ENCODE data around the gene CCR7.

The CCR7 gene

DNA sequence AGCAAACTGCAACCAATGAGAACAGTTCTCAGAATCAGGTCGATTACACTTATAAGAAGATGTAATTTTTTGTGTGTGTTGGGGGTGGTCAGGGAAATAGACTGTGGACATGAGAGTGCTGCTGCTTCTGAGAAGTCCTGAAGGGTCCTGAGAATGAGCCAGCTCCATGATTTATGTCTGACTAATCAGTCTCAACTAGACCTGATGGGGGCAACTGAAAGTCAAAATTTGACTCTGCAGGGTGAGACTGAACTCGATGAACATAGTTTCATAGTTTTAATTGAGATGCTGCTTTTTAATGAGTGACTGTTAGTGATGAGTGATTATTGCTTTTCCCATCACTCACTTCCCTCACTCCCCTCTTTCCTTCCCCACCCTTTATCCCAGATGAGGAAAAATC, 45.1 kb upstream of the CCR7 start:
- POLR2A ChIA-PET: no interaction called here
- TF ChIP-seq CTCF (IDR thresholded peaks at IDR 0.05; ENCODE audit: insufficient read depth, low read length, missing control alignments): no peak
- CTCF ChIA-PET: interaction anchor here (1.0 to 1.5 kb wide), 2 partner anchors 9 to 1054 kb away, joined by 3 to 10 read pairs; no protein-coding TSS in a partner anchor
- DNase-seq (ENCODE audit: low read depth, low spot score): no peak
- H3K4me3 ChIP-seq (ENCODE audit: low read depth, low read length): no peak overlapping the region

DNA sequence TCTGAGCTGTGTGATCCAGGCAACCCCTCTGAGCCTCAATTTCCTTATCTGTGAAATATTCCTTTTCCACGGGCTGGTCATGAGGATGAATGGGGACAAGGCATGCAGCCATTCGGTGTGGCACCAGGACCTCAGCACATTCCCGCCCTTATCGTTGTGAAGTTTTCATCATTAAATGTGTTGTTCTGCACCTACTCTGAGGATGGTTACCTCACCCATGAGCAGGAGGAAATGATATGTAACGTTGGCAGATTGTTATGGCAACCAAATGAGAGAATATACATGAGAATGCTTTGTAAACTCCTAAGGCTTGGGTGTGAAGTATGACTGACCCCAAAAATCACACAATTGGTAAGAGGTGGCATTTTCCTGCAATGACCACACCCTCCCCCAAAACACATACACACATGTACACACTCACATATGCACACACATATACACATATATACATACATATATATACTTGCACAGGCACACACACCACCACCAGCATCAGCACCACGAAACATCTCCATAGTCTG, 42.8 kb upstream of the CCR7 start:
- no peak for TF ChIP-seq CTCF (IDR thresholded peaks at IDR 0.05; ENCODE audit: insufficient read depth, low read length, missing control alignments)
- DNase-seq (ENCODE audit: low read depth, low spot score): no peak
- no peak overlapping the region for H3K4me3 ChIP-seq (ENCODE audit: low read depth, low read length)
- POLR2A ChIA-PET: no interaction called here
- CTCF ChIA-PET: interaction anchor here (1.1 kb wide), 1 partner anchor 11 kb away, joined by 5 read pairs; no protein-coding TSS in a partner anchor

DNA sequence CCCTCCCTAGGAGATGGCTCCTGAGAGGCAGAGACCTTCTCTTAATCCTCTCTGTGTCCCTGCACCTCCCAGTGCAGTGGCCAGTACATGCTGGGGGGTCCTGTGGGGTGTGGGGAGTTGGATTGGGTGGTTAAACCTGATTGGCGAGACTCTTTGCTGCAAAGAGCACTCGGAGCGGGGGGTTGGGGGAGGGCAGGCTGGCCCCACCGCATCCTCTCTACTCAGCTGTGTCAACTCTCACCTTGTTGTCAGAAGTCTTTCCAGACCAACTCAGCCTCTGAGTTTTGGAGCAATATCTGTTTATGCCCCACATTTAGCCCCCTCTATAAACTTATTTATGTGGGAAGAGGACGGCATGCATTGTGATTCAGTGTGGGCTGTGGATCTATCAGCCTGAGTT, 42.4 kb upstream of the CCR7 start:
- no peak for TF ChIP-seq CTCF (IDR thresholded peaks at IDR 0.05; ENCODE audit: insufficient read depth, low read length, missing control alignments)
- CTCF ChIA-PET: interaction anchor here (1.0 to 1.1 kb wide), 2 partner anchors 8 to 12 kb away, joined by 3 to 5 read pairs; no protein-coding TSS in a partner anchor
- H3K4me3 ChIP-seq (ENCODE audit: low read depth, low read length): no peak overlapping the region
- POLR2A ChIA-PET: no interaction called here
- no peak for DNase-seq (ENCODE audit: low read depth, low spot score)

DNA sequence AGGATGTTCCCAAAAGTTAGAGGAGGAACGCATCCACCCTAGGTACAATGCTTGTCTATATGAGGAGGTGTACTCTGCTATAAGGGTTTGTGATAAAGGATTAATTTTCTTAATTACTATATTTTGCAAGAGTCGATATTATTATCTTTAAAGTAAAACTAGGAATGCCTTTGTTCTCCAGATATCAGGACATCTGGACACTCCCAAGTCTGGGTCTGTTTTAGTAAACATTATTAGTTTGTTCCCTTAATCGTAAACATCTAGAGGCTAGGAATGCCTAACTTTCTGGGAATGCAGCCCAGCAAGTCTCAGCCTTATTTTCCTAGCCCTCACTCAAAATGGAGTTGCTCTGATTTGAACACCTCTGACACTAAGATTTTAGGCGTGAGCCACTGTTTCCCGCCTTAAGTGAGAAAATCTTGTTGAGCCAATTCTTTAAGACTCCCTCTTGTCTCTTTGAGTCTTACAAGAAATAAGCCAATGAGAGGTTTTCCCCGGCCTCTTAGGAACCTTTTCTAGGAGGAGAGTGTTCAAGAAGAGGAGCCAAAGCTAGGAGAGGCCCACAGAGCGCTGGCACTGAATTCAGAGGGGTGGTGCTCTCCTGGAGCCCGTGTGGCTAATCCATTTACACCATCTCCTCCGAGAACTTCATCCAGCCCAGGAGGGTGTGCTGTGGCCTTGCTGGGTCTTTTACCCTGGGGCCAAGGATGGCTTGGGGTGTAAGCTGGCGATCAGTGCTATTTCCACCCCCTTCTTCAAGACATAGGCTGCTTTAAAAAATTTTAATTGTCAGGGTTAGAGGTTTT, 41.5 kb upstream of the CCR7 start:
- no peak overlapping the region for H3K4me3 ChIP-seq (ENCODE audit: low read depth, low read length)
- TF ChIP-seq CTCF (IDR thresholded peaks at IDR 0.05; ENCODE audit: insufficient read depth, low read length, missing control alignments): no peak
- ChIA-PET CTCF (interaction anchor here (1.0 to 1.1 kb wide), 2 partner anchors 9 to 12 kb away, joined by 3 to 5 read pairs; no protein-coding TSS in a partner anchor), POLR2A (no interaction called here)
- DNase-seq (ENCODE audit: low read depth, low spot score): no peak

GRCh38 chr17:40605306-40605705, 40.0 kb upstream of the CCR7 start:
- POLR2A ChIA-PET: no interaction called here
- no peak for TF ChIP-seq CTCF (IDR thresholded peaks at IDR 0.05; ENCODE audit: insufficient read depth, low read length, missing control alignments)
- no peak for DNase-seq (ENCODE audit: low read depth, low spot score)
- no peak overlapping the region for H3K4me3 ChIP-seq (ENCODE audit: low read depth, low read length)
- CTCF ChIA-PET: interaction anchor here (0.7 to 3.7 kb wide), 3 partner anchors 10 to 1058 kb away, joined by 3 to 20 read pairs (median 4); no protein-coding TSS in a partner anchor

DNA sequence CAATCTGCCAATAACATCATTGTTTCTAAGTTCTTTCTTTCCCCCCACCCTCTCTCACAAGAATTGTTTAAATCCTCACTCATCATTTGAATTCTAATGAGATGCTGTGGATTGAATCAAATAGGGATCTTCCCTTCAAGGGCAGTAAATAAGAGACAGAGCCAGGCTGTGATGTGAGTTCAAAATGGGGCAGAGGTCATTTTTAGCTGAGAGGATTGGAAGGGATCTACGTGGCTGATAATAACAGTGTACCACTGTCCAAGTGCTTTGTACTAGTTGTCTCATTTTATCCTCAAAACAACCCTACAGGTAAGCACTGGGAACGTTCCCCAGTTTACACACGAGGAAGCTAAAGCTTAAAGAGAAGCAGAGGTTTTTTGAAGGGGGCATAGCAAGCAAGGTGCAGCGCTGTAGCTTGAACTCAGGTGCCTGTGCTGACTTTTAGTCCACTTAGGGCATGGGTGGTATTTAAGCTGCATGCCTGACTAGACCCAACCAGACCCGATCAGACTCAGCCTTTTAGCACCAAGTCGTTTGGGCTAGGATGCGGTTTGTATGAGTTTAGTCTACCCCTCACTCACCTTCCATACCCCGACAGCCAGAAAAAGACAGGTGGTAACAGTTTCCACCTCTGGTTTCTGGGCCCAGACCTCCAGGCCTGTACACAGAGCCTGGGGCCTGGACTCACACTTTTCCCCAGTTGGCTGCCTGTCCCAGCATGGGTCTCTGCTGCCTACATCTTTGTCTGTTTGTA, 39.2 kb upstream of the CCR7 start:
- no peak for DNase-seq (ENCODE audit: low read depth, low spot score)
- no peak overlapping the region for H3K4me3 ChIP-seq (ENCODE audit: low read depth, low read length)
- ChIA-PET CTCF (interaction anchor here (0.7 to 3.7 kb wide), 4 partner anchors 11 to 1062 kb away, joined by 3 to 20 read pairs (median 4); no protein-coding TSS in a partner anchor), POLR2A (no interaction called here)
- TF ChIP-seq CTCF (IDR thresholded peaks at IDR 0.05; ENCODE audit: insufficient read depth, low read length, missing control alignments): no peak

Measured in AG04449 (cell line).